Pancreas (tissue), 10 donors: Measurements from ENCODE around the gene NDUFS7. TPM values are rescaled to one million over a fixed set of nuclear protein-coding genes. Genes with fewer than 3 reads are reported as not detected.

Experiments used
- ATAC-seq, 4 donors: fragments of 200-7000 bp; cut with Tn5 transposase; one replicate each; pipeline versions ENCODE4 v1.8.0 to v1.9.1; 2020; ENCODE audit warnings: mild to moderate bottlenecking in 4 of 4, moderate library complexity in 4 of 4
- DNase-seq, 6 donors: peaks; one replicate each; pipeline ENCODE4 v3.0.0-alpha.2; 2020
- FAIRE-seq: peaks from 2 replicates; lab custom pipeline; 2012; peaks lifted over from hg19 to GRCh38; lab: Jason Lieb, UNC
- H3K27ac ChIP-seq, 4 donors: fragments of 200-600 bp; sonication (generic); 1 replicate in 3 of 4; 2 replicates in 1 of 4; pipeline versions ENCODE4 v1.5.0 to v1.8.0; 2020
- H3K27me3 ChIP-seq, 4 donors: fragments of 200-600 bp; one replicate each; pipeline ENCODE4 v1.8.0; 2021
- H3K36me3 ChIP-seq, 3 donors: fragments of 200-600 bp; sonication (generic) in 1 of 3; one replicate each; pipeline versions ENCODE4 v1.5.0 to v1.8.0; 2020 to 2021
- H3K4me1 ChIP-seq, 3 donors: fragments of 200-600 bp; one replicate each; pipeline ENCODE4 v1.8.0; 2021
- H3K4me3 ChIP-seq, 4 donors: fragments of 200-600 bp; sonication (generic) in 2 of 4; one replicate each; pipeline versions ENCODE4 v1.5.0 to v1.8.0; 2020 to 2021
- H3K9me3 ChIP-seq, 4 donors: fragments of 200-600 bp; one replicate each; pipeline ENCODE4 v1.8.0; 2021
- CTCF ChIP-seq, 4 donors: fragments of 200-600 bp; sonication (generic) in 3 of 4; IDR thresholded peaks; one replicate each; pipeline versions ENCODE4 v1.5.0 to v1.8.0; 2021; ENCODE audit warnings: antibody characterized with exemption in 4 of 4
- WGBS, 2 donors: extraction: QIAGEN DNeasy Blood & Tissue Kit; methylation state at CpG; one replicate each; pipeline ENCODE4 v1.1.7; 2013; 5-methylcytosine and 5-hydroxymethylcytosine counted together
- intact Hi-C, 3 donors: fragments of 100-400 bp; cut with DNase I; formaldehyde crosslinking; loops; one replicate each; pipeline versions ENCODE4 v1.11.1 to v1.14.2; 2022
- polyA plus RNA-seq, 2 donors: library from polyadenylated mRNA; stranded (reverse); fragments of 200-250 nt; gene quantifications; one replicate each; pipeline ENCODE4 v1.2.3, GENCODE V29; 2013
- total RNA-seq, 6 donors: library from RNA; stranded (reverse); fragmentation: NEBNext Ultra II Directional in 4 of 6; extraction: Animal tissue kit (Norgen Biotek cat#: 25700) in 4 of 6; gene quantifications; one replicate each; pipeline versions ENCODE4 v1.2.1 to v1.2.4, GENCODE V29; 2021 to 2023
- donor health status: healthy with polysubstance abuse.
- donor health status: DM: no; HTN: no; CAD: no; lungs with moderate emphysema.
- donor health status: DM: no; HTN: no; CAD: no.
- donor health status: control.
- donor health status: control.
- donor health status: Bipolar disorder and iron deficiency.
- donor health status: DM: yes; HTN: yes; CAD: no.
- donor health status: DM: no; HTN: no; CAD: no.
- donor health status: DM: no; HTN: no; CAD: no.
- donor health status: DM: yes; HTN: yes; CAD: no.

Gene NDUFS7
- total and polyA plus RNA-seq, 8 donors, result 32.1 to 70.8 (median 46.5) TPM

GRCh38 chr19:1402411-1403070, 18.8 kb downstream of the NDUFS7 start:
- DNase-seq, result no peak
- 62% methylated on average over 25 of the region's 25 CpGs for WGBS, 2 donors
- intact Hi-C loops, result no loop called here
- H3K27me3 ChIP-seq, result no peaks in the 10 kb centered on the region
- H3K27ac ChIP-seq, result no peak overlapping the region
- no peaks in the 10 kb centered on the region for H3K9me3 ChIP-seq
- no peak for TF ChIP-seq CTCF (IDR thresholded peaks at IDR 0.05)
- no peak for ATAC-seq
- no peak for FAIRE-seq
- no peak overlapping the region for H3K4me3 ChIP-seq
- peaks cover 0 to 11% (median 7%) of the 10 kb centered on the region in 3 donors for H3K4me1 ChIP-seq
- H3K36me3 ChIP-seq, result no peaks in the 10 kb centered on the region

GRCh38 chr19:1406774-1407527, 23.2 kb downstream of the NDUFS7 start:
- Histone ChIP-seq H3K9me3 (no peaks in the 10 kb centered on the region), H3K4me1 (peaks cover 27 to 35% (median 31%) of the 10 kb centered on the region in 3 donors), H3K27ac (peak overlapping the region; percentile 65 to 79 (median 73)), H3K27me3 (no peaks in the 10 kb centered on the region), H3K36me3 (no peaks in the 10 kb centered on the region), H3K4me3 (peak overlapping the region; percentile 23 to 100 (median 60))
- 0% methylated on average over 51 to 72 of the region's 72 CpGs for WGBS, 2 donors
- FAIRE-seq (no peak), DNase-seq (peak; percentile 97 to 100 (median 99)), ATAC-seq (peak; percentile 85 to 89 (median 88))
- peak in 1 of 4 donors; percentile 25 for TF ChIP-seq CTCF (IDR thresholded peaks at IDR 0.05)
- intact Hi-C loops, result no loop called here

GRCh38 chr19:1407528-1408299, 24.0 kb downstream of the NDUFS7 start, which contains the start of gene DAZAP1:
DAZAP1 (plus strand) TSS chr19:1407586; CDS start chr19:1407774, 188 bp downstream.
- WGBS, 2 donors, result 0% methylated on average over 15 to 121 of the region's 121 CpGs
- ATAC-seq (peak in 2 of 4 donors; percentile 3 to 6), DNase-seq (peak in 5 of 6 donors; percentile 60 to 90 (median 81)), FAIRE-seq (no peak)
- Histone ChIP-seq H3K9me3 (no peaks in the 10 kb centered on the region), H3K36me3 (no peaks in the 10 kb centered on the region), H3K4me3 (peak within 1 kb of the TSS; percentile 80 to 100 (median 92)), H3K4me1 (peaks cover 34 to 38% (median 36%) of the 10 kb centered on the region in 3 donors), H3K27ac (peak within 1 kb of the TSS; percentile 87 to 91 (median 88)), H3K27me3 (no peaks in the 10 kb centered on the region)
- no peak for TF ChIP-seq CTCF (IDR thresholded peaks at IDR 0.05)
- intact Hi-C loops, result no loop called here

- ATAC-seq, result peak; percentile 8 to 11 (median 10)
Observed at GRCh38 chr19:1408300-1409203, 24.8 kb downstream of the NDUFS7 start.

More at GRCh38 chr19:1408300-1409203, 24.8 kb downstream of the NDUFS7 start:
- WGBS, 2 donors, result 1% methylated on average over 57 to 69 of the region's 69 CpGs
- no peak for FAIRE-seq
- TF ChIP-seq CTCF (IDR thresholded peaks at IDR 0.05), result no peak
- peaks cover 38 to 44% (median 41%) of the 10 kb centered on the region in 3 donors for H3K4me1 ChIP-seq
- H3K36me3 ChIP-seq, result no peaks in the 10 kb centered on the region
- no peaks in the 10 kb centered on the region for H3K9me3 ChIP-seq
- intact Hi-C loops, result no loop called here
- H3K4me3 ChIP-seq, result peak overlapping the region; percentile 80 to 100 (median 92)
- DNase-seq, result peak in 5 of 6 donors; percentile 57 to 88 (median 70)
- no peaks in the 10 kb centered on the region for H3K27me3 ChIP-seq
- peak overlapping the region; percentile 87 to 91 (median 88) for H3K27ac ChIP-seq
